HG02610 (cell line): ENCODE data around the gene RNU6-8.

Source experiments
- ATAC-seq: cut with Tn5 transposase; IDR thresholded peaks from one replicate; pipeline ENCODE4 v1.9.1; 2021; ENCODE audit warnings: mild to moderate bottlenecking, moderate library complexity; ENCODE audit not compliant: unreplicated experiment

Gene RNU6-8

DNA sequence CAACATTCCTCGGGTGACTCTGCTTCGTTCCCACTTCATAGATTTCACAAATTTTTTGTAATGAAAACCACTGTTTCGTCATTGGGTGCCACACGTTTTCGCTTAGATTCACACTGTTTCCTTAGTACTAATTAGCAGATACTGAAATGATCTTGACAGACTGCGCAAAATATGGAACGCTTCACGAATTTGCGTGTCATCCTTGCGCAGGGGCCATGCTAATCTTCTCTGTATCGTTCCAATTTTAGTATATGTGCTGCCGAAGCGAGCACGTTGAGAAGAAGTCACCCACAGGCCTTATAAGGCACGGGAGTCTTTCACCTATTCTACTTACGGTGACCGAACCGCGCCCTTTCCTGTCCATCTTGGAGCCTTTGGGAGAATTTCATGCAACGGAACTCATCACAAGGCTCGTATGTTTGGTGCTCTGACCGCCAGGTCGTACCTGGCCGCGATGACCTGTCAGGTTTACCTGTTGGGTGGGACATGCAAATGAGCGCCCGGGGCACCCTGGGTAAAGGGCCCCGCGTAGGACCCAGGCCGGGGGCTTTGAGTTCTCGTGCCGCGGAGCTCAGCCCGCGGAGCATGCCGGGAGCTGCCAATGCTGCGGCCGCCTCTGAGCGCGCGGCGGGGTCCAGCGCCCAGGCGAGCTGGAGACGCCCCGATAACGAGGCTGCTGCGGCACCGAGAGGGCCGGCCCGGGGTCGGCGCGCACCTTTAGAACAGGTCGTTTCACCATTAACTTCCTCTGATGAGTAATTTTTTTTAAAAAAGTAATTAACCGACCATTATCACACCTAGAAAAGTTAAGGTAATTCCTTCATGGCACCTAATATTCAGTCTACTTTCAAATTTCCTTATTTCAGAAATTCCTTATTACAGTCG lies at the start of gene RNU6-8:
Gene RNU6-8 (minus strand): TSS at position 272 of the 885 bp plus-strand sequence.
- ATAC-seq: peak; percentile 65

DNA sequence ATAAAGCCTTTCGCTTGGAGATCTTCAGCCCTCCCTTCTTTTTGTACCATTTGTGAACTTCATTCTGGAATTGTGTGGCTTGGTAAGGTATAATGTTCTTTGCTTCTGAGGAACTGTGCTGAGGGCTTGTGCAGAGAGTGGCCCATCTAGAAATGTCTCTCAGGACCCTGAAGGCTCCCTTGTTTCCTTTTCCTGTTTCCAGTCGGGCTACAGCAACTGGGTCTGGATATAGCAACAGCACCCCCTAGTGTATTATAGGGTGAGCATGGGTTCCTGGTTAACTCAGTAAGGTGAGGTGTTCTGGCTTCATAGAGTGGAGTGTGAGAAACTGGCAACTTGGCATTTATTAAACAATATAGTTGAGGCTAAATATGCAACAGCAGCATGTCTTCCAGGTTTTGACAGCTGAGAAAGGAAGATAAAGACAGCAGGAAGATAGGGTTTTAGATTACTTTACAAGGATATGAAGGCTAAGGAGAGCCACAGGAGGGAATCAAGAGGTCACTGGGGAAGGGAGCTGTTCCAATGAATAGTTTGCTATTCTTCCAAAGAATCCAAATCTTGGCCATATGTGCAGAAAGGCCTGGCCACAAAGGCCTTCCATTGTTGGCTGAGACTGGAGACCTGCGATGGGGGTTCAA lies 49.1 kb upstream of the RNU6-8 start:
- peak; percentile 63 for ATAC-seq

DNA sequence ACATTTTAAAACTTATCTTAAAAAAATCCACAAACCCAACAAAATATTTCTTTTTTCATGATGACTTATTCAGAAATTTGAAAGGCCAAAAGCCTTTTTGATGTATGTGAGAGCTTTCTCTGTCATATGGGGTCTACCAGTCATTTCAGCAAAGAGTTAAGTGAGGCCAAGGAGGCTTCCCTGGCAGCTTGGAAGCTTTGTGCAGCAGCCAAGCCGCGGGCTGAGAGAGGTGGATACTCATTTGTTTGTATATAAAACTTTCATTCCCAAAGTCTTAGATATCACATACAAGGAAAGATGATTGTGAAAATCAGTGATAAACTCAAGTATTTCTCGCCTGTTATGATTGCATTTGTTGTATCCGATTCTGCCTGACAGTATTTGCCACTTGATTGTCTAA lies 48.5 kb upstream of the RNU6-8 start:
- ATAC-seq: no peak

DNA sequence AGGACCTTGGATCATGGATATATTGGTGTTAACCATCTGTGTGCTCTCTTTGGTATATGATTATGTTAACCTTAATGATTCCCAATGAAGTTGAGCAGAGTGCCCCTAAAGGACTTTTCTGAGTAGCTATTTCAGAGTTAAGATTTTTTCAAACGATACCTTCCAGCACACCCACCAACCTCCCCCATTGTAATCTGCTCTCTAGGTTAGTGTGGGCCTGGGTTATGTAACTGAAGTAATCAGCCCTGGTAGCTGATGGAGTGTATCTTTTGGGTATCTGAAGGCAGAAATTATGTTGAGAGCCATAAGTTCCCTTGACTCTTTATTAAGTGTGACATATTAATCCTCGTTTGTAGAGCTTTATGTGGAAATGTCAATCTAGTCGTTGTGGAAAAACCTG lies 47.6 kb upstream of the RNU6-8 start:
- no peak for ATAC-seq

DNA sequence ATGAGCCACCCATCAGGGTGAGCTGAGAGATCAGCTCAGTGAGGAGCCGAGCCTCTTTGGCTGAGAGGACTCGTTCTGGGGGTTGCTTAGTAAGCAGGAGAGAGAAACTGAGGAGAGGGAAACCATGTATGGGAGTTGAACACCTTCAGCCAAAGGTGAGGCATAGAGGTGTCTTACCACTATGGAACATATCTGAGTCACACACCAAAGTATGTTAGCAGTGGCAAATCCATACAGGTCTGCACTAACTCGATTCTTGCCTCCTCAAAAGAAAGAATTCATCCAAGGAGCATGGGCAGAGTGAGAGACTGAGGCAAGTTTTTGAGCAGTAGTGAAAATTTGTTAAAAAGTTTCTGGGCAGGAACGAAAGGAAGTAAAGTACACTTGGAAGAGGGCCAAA lies 46.7 kb upstream of the RNU6-8 start:
- ATAC-seq: no peak

DNA sequence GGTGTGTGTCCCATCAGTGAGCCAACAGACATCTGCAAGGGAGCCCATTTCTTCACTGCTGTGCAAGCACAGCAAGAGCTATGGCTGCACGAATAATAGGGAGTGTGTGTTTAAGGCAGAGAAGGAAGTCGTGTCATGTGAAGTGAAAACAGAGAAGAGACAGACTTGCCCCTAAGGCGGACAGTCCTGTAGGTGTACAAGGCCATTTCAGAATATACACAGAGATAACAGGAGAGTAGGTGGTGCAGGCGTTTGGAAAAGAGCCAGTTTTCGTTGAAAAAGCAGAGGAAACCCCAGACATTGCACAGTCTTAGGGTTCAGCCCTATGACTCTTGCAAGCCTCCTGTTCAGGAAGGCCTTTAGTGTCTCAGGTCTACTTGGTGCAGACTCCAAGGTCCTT lies 46.3 kb upstream of the RNU6-8 start:
- ATAC-seq: no peak

DNA sequence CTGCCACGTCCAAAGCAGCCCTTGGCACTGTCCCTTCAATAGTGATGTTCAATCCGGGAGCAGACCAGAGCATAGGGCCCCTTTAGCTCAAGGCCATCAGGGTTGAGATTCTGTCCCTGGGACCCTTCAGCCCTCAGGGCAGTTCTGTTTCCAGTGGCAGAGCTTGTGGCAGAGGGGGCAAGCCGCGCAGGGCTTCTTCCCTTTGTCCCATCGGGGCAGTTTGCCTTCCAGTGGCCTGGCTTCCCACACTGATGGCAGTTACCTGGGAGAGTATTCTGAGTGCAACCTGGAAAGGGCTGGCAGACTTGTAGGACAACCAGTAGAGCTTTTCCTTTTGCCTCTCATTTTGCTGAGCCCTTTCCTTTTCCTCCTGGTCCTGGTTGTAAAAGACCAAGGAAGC lies 43.7 kb upstream of the RNU6-8 start:
- ATAC-seq: no peak

DNA sequence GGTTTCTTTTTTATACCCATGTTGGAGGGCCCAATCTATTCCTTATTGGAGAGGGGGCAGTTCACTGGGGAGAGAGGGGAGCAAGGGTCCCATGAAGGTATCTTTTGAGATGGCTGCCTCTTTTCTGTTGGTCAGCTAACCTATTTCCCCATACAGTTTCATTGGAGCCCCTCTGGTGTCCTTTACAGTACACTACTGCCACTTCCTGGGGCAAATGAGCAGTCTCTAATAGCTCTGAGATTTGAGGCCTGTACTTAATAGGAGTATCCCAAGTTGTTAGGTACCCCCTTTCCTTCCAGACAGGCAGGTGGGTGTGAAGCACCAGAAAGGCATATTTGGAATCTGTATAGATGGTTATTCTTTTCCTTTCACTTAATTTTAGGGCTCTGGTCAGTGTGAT lies 41.3 kb upstream of the RNU6-8 start:
- no peak for ATAC-seq

DNA sequence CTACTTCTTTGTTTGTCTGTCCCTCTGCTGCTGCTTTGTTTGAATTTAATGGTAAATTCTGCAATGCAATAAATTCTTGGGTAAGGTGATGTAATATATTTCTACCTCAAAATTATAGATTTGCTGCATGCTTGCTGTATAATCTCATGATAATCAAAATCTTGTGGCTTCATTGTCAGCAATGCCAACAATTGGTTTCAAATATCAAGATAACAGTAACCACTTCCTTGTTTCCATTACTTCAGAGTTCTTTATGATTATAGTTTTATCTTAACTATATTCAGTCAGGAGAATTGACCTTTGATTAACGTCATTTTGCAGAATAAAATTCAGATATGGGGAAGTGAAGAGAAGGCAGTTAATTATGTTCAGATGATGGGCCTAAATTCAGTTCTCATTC lies 30.2 kb upstream of the RNU6-8 start:
- ATAC-seq: no peak

DNA sequence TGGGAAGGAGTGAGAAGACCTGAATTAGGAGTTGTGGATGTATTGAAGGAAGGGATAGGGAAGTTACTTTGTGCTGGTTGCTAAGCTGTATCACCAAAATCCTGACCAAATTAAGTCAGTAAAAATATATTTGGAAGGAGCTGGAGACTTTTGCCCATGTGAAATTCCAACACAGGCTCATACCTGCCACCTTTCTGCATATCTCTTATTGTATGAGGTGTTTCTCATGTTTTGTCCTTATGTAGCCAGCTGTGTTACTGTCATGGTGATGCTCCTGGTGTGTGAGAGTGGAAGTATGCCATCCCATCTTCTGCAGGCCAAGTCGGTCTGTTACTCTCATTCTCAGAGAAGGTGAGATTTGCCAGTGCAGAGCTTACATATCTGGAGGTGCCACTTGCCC lies 29.4 kb upstream of the RNU6-8 start:
- no peak for ATAC-seq

DNA sequence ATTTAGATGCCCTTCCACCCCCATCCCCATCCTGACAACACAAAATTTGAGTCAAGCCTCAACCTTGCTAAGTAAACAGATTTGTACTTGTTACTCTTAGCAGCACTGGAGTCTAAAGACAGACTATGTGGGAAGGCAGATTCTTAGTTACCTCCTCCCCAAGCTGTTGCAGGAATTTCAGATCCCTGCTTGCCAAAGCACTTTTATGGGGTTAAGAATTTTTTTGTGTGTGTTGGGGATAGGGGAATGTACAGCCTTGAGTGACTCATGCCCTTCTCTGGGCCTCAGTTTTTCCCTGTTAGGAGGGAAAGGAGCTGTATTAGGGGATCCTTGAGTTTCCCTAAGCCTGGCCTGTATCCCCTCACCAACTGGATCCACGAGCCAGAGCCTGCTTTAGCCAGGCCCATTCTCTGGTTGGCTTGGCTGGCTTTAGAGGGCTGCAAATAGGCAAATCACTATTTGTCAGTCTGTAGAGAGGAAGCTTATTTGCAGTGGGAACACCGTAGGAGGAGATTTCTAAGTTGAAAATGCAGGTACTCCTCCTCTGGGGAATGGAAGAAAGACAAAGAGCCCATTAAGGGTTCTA lies 27.7 kb upstream of the RNU6-8 start:
- ATAC-seq: no peak

DNA sequence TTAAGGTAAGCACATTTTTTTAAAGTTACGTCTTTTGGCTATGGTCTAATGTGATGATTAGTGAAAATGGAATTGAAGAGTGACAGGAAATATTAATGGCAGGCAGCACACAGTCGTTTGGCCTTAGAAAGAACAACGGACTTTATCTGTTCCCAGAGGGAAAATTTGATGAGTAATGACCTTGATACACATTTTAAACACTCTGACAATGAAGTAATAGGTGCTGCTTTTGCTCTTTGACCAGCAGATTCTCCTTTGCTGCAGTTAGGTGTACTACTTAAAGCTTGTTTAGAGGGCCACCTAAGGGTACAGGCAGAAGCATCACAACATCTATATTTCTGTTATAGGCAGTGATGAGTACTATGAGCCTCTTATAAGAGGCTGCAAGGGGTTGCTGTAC lies 27.1 kb upstream of the RNU6-8 start:
- no peak for ATAC-seq

DNA sequence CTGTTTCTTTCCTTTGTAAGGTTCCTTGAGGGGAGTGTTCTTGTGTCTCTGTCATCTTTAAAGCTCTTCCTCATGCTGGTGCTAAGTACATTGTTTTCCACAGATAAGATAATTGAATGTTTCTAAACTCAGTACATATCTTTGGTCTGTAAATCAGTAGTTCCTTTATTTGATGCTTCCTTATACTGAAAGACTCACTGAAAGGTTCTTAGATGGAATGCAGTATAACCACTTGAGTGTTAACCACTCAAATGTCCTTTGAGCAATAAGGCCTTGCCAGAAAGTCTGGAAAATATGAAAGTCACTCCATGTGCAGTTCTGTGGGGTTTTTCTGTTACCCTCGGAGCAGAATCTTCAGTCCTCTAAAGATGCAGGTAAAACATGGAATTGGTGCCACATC lies 23.0 kb upstream of the RNU6-8 start:
- ATAC-seq: no peak

DNA sequence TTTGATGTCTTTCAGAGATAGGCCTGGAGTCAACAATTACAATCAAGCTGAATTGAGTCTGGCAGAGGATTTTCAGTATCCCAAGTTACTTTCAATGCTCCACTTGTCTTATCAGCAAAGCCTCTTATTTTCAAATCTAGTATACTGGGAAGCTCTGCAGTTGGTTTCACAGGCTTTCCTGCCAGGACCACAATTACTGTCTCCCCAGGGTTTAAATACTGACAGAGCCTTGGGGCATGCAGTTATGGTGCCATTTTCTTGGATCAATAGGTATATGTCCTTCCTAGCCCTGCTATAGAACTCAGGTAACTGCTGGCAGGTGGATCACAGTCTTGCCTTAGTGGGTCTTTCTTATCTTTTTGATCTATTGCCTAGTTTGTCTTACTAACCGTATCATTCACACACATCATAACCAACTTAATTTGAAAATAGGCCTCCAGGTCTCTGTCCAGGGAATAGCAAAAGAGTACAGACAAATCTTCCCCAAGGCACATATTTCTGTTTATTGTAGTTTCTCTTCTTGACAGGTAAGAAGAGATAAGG lies 22.4 kb upstream of the RNU6-8 start:
- no peak for ATAC-seq

DNA sequence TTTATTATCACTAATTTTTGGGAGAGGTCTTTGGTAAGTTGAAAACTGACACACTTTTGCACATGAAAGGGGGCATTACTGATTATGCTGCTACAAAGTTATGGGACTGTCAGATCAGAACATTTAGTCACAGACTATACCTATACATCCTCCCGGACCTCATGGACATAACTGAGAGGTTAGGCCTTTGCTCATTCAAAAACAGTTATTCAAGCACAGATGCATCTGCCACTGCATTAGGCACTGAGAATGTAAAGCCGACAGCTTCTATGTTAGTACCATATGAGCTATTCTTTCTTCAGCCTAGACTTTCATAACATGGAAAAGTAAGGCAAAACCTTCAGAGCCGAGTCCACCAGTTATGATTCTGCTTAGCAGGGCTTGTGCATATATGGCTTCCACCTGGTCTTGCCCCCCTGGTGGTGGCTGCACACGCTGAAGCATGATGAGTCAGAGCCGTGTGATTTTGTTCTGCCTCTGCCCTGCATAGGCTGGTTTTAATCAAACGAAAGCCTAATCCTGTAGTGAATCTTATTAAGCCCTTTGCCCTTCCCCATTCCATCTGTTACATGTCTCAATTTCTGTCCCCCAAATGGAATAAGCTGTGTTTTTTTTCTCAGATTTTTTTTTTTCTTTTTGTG lies 21.8 kb upstream of the RNU6-8 start:
- ATAC-seq: no peak

DNA sequence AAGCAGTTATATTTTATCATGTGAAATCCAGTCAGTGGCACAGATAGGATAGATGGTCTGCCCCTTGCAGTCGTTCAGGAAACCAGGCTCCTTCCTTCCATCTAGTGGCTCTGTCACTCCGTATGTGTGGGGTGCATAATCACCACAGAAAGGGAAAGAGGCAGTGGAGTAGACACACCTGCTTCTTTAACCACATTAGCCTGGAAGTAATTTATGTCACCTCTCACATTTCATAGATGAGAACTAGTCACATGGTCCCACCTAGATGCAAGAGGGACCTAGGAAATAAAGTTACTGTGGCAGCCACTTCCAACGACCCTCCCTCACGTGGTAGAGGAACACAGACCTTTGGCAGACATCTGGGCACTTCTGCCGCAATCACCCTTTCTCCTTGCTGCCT lies 14.2 kb upstream of the RNU6-8 start:
- ATAC-seq: no peak

DNA sequence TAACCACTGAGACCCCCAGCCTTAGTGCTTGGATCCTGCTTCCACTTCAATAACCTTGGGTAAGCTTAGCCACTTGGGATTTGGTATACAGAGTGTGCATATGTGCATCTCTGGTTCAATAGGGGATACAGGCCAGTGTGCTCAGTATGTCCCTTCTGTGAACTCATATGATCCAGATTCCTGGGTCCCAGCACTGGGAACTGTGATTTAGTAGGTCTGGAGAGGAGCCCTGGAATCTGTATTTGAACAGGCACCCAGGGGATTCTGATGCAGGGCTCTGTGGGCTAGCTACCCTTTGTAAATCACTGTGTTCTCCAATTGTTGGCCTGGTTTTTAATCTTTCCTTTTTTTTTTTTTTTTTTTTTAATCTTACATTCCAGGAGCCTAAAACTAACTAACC lies 9.8 kb upstream of the RNU6-8 start:
- ATAC-seq: no peak

DNA sequence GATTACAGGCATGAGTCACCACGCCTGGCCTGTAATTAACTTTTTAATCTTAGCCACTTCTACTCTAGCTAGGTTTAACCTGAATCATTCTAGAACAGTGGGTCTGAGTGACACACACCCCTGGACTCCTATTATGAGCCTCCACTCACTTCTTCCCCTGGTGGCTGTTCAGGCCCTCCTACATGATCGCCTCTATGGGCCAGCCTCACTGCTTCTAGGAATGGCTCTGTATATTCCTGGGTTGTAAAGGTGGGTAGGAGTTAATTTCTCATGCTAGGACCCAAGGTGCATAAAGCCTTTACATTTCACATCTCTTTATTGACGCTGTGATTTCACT lies 8.0 kb upstream of the RNU6-8 start:
- no peak for ATAC-seq

DNA sequence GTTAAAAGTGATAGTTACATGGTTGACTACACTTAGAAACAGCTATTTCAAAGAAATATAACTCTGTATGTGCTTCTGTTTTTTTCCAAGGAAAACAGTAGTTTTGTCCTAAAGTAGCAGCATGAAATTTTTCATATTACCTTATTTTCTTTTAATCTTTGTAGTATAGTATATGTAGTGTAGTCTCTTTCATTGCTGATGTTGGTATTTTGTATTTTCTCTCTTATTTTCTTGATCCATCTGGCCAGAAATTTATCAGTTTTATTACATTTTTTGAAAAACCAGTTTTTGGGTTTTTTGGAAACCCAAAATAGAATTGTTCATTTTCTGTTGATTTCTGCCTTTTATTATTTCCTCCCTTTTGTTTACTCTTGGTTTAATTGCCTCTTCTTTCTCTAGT lies 6.4 kb upstream of the RNU6-8 start:
- no peak for ATAC-seq

DNA sequence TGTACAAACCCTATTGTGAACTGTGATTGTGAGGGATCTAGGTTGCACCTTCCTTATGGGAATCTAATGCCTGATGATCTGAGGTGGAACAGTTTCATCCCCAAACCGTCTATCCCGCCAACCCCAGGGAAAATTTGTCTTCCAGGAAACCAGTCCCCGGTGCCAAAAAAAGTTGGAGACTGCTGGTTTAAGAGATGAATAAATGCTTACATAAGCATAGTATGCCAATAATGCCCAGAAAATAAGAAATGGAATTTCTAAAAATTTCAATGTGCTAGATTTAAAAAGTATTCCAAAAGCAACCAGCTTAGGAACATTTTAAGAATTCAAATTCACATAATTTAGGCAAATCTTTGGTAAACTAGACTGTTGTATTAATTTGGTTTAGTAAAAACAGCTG lies 5.4 kb upstream of the RNU6-8 start:
- ATAC-seq: no peak

DNA sequence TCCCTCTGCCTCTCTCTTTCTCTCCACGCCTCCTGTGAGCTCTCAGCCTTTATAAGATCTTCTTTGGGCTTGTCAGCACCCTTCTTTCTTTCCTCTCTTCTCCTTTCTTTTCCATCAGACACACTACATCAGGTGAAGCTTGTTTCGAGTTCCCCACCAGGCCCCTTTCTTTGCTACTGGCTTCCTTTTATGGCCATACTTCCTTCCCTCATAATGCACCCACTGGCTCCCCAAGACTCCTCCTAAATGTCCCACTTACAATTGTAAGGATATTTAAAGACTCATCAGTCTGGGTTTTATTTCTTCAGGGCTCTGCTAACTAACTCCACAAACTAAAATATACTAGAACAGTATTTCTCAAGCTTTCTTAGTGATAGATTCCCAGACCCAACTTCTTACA lies 3.5 kb upstream of the RNU6-8 start:
- no peak for ATAC-seq

DNA sequence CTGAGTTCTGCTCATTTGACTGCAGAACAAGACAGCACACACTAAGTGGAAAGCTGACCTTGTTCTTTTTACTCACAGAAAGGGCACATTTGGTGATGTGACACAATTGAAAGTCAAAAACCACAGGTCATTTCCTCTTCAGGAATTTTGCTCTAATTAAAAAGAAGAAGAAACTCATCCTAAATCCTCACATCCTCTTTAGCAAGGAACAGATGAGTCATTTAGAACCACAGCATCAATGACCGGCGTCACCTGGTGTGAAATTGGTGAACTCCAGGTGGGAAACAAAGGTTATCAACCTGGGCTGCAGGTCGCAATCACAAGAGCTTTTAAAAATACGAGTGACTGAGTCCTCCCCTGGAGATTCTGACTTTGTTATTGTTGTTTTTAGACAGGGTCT lies 2.9 kb upstream of the RNU6-8 start:
- ATAC-seq: peak; percentile 22
